Measurements from ENCODE around the gene TECR.
A peak's percentile ranks its signal among the peaks of the same experiment; 100 is the strongest.
"Not testable (repeated sequence)": the region's sequence is repeated elsewhere in the genome, so short reads cannot be mapped to it uniquely, and the experiment has no call there.

Gene TECR

DNA sequence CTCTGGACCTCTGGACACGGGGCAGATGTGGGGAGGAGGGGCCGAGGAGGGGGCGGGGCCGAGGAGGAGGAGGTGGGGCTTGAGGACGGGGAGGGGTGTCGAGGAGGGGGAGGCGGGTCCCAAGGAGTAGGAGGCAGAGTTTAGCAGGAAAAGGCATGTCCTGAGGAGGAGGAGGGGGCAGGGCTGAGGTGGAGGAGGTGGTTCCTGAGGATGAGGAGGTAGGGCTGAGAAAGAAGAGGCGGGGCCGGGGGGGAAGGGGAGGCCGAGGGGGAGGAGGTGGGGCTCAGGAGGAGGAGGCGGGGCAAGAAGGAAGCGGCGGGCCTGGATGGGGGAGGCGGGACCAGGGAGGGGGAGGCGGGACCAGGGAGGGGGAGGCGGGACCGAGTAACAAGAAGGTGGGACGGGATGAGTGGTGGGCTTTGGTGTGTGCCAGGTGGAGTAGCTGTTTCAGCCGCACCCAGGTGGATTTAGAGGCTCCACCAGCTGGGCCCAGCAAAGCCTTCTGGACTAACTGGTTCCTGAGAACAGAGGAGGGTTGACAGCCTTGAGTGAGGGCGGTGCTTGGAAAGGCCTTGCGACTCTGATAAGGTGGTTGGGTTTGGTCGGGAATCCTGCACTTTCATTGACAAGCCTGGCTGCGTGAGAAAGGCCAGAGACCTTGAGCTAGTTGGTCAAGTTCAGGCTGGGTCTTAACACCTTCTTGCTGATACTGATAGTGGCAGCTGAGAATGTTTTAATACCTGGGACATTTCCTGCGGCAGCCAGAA is 7.7 kb downstream of the TECR start:
- DNase-seq (ENCODE audit: low spot score): no peak

- no peak for DNase-seq (ENCODE audit: low spot score)
Measured at GRCh38 chr19:14540741-14541525, 11.5 kb downstream of the TECR start.

DNA sequence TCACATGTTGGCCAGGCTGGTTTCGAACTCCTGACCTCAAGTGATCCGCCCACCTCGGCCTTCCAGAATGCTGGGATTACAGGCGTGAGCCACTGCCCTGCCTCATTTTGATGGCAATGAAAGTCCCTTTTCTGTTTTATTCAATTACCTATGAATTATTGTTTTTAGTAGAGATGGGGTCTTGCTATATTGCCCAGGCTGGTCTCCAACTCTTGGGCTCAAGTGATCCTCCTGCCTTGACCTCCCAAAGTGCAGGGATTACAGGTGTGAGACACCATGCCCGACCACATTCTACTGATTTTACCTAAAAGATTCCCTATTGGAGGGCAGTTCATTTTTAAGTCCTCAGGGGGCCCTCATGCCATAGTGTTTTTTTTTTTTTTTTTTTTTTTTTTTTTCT is 12.6 kb downstream of the TECR start:
- DNase-seq (ENCODE audit: low spot score): not testable (repeated sequence)

DNA sequence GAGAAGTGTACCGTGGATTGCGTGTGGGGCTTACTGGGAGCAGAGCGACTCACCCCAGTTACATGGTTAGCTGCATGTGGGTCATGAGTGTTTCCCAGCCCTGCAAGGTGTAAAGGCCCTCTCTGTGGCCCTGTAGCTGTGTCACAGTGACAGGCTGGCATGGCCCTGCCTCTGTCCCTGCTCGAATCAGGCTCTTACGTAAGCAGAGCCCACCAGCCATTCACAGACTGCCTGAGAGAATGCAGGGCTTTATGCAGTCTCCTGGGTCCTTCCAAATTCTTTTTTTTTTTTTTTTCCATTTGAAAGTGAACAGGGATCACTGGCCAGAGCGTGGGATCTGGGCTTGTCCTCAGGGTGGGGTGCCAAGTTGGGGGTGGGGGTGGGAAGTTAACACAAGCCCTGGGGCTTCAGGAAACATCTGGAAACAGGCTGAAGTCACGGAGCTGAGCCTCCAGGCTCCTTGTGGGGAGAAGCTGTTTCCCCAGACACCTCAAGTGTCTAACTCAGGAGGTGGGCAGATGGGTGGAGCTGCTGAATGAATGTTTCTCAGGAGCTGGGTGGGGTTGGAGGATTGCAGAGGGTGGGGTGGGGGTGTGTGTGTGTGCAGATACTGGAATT is 13.4 kb downstream of the TECR start:
- no peak for DNase-seq (ENCODE audit: low spot score)

DNA sequence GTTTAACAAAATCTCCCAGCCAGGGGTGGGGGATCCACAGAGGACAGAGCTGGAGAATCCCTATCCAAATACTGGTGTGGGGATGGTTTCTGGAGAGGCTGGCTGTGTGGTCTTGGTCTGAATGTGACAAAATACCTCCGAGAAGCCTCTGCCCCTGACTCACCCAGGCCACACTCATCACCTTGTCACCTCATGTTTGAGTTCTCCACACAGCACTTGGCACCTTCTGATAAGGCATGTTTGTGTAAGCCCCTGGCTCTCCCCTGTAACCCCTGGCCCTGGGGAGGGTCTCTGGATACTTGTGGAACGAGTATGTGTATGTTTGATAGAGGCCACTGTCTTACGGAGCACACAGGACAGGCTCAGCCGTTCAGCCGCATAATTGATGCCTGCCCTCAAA is 14.7 kb downstream of the TECR start:
- no peak for DNase-seq (ENCODE audit: low spot score)

GRCh38 chr19:14544977-14545715 is 15.8 kb downstream of the TECR start:
- DNase-seq (ENCODE audit: low spot score): no peak

DNA sequence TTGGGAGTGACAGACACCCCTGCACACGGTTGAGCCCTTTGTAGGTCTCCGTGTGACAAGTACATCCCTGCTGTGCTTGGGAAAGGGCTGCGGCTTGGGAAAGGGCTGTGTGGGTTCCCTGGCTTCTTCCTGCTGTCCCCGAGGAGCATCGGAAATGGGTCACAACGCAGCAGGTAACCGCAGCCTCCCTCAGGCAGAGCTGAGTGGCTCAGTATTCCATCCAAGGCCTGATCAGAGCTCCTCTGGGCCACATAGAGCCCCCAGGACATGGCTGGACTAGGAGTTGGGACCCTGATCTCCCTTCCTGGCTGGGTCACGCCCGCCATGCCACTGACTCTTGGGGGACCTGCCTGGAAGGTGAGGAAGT is 16.3 kb downstream of the TECR start:
- no peak for DNase-seq (ENCODE audit: low spot score)

DNA sequence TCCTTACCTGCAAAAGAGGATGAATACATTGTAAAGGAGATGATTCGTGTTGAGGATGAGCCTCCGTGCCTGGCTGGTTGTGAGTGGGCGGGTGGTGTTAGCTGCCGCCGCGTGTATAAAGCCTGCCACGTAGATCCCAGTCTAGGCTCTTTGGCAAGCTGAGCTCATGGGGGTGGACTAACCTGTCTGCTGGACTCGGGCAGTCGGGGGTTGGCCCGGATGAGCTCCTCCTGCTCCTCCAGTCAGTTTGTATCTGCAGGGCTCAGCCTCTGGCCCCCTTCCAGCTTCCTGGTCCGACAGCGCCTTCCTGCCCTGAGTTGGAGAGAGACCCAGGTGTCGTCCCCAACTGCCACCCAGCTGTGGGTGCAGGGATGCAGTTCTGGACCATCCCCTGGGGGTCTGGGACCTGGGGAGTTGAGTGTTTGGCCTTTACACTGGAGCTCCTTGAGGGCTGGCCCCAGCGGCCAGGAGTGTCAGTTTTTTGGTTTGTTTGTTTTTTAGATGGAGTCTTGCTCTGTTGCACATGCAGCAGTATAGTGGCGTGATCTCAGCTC is 20.9 kb downstream of the TECR start:
- no peak for DNase-seq (ENCODE audit: low spot score)

GRCh38 chr19:14551134-14552005 is 22.0 kb downstream of the TECR start:
- peak; percentile 43 for DNase-seq (ENCODE audit: low spot score)

DNA sequence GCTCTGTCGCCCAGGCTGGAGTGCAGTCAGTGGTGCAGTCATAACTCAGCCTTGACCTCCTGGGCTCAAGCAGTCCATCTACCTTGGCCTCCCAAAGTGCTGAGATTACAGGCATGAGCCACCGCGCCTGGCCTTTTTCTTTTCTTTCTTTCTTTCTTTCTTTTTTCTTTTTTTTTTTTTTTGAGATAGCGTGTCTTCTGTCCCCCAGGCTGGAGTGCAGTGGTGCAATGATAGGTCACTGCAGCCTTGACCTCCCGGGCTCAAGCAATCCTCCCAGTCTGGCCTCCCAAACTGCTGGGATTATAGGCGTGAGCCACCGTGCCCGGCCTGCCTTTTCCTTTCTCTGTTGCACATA is 22.6 kb downstream of the TECR start:
- DNase-seq (ENCODE audit: low spot score): not testable (repeated sequence)

GRCh38 chr19:14553042-14553938 is 23.9 kb downstream of the TECR start:
- no peak for DNase-seq (ENCODE audit: low spot score)

DNA sequence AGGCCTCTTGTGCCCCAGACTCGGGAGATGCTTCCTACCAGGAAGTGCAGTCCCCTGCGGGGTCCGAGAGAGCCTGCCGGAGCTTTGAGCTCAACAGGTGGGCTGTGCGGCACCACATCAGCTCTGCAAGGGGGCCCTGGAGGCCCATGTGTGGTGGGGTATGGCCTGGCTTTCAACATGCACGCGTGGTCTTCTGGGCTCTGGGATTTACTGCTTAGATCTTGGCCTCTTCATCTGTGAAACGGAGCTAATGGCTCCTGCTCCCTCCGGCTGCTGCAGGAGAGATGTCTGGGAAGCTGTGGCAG is 24.5 kb downstream of the TECR start:
- DNase-seq (ENCODE audit: low spot score): no peak

DNA sequence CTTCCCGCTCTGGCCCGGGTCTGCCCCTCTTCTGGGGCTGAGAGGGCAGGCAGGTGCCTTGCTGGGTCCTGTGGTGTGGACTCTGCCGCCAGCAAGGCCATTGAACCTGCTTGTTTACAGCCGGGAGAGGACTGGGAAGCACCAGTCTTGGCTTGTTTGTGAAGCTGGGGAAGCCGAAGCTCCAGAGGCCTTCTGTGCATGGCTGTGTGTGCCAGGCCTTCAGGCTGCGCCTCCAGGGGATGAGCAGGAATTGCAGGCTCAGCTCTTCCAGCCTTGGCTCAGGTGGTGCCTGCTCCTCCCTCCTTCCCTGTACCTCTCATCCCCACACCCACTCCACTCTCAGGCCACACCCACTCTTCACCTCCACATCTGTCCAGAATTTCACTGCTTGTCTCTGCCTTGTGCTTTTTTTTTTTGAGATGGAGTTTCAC is 25.0 kb downstream of the TECR start:
- no peak for DNase-seq (ENCODE audit: low spot score)

GRCh38 chr19:14555918-14556661 is 26.7 kb downstream of the TECR start:
- DNase-seq (ENCODE audit: low spot score): peak; percentile 26

DNA sequence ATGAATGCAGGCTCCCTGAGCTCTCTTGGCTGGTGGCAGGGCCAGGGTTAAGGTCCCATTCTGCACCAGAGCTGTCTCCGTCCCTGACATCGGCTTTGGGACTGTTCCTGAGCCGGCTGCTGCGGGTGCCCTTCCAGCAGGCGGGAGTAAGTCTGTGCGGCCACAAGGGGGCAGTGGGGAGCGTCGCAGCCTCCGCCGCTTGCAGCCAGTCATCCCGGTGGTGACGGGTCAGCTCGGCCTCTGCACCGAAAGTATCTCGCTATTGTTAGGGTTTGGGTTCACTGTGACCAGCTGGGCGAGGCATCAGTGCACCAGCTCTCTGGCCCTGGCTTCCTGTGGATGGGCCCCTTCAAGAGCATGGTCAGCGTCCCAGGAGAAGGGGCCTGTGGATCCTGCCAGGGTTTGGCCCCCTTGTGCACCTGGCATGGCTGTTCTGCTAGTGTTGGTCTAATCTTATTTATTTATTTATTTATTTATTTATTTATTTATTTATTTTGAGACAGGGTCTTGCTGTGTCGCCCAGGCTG is 27.3 kb downstream of the TECR start:
- peak; percentile 68 for DNase-seq (ENCODE audit: low spot score)

DNA sequence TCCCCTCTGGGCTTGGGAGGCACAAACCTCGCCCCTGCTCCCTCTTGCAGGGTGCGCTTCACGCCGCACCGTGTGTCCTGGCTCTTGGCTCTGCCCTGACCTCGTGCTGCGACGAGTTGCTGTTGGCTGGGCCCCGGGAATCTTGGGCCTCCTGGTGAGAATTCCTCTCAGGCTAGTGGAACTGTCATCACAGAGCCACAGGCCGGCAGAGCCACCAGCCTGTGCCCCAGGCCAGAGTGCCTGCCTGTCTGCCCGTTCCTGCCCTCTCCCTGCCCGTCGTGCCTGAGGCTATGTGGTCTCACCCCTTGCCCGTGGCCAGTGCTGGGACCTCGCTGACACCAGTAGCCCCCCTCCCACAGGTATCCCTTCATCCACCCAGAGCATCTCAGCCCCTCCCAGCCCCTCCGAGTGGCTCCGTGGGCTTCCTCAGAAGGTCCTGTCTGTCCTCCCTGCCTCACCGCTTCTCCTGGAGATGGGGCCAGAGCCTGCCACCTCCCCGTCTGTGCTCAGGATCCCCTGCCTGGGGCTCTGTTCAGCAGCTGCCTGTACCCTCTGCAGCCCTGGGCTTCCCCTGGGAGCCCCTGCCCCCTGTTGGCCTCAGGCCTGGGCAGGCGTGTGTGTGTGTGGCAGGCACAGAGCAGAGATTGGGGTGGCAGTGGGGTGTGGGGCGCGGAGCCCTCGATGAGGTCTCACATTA is 29.1 kb downstream of the TECR start:
- no peak for DNase-seq (ENCODE audit: low spot score)

DNA sequence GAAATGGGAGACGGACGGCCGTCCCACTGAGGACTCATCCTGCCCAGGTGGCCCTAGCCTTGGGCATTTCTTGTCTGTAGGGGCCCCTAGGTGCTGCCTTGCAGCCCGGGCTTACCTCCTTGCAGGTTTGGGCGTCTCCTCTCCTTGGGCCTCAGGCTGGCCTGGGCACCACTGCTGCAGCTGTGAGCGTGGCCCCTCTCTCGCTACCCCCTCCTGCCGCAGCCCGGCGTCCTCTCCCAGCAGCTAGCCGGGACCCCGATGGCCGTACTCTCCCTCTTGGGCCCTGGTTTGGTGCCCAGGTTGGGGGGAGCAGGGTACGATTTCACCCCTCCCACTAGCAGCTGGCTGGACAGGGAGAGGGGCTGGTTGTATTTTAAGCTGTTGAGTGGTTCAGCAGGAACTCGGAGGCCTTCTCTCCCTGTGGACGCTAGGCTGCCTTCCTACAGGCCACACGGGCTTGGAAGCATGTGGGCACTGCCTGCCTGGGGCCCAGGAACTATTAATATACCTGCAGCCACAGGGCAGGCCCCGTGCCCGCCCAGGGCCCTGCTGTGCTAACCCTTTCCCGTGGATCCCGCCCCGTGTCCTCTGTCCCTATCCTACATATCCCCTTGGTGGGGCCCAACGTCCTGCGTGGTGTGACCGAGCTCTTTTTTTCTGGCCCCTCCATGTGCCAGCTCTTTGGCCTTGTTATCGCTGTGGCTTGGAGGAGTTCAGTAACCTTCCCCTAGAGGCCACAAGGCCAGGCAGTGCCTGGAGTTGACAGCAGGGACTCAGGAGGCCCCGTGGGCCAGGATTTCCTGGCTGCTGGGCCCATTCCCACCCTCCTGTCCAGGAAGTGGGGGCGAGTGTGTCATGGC is 30.8 kb downstream of the TECR start:
- DNase-seq (ENCODE audit: low spot score): no peak

- DNase-seq (ENCODE audit: low spot score): no peak
Measured at GRCh38 chr19:14560776-14561108, 31.3 kb downstream of the TECR start.

Measured in SW480 (cell line).